ENCODE results near the gene CMC1. TPM values are rescaled to one million over a fixed set of nuclear protein-coding genes. Genes with fewer than 3 reads are reported as not detected.

CMC1 gene
- total RNA-seq, 2 experiments from 2014 or later = 22.4 to 29.0 TPM

- ATAC-seq (no peak), DNase-seq (no peak)
- H3K27me3 Mint-ChIP-seq = no peaks in the 10 kb centered on the region
- H3K4me3 Mint-ChIP-seq = no peak overlapping the region
- H3K9me3 Mint-ChIP-seq = no peaks in the 10 kb centered on the region
- H3K36me3 Mint-ChIP-seq (ENCODE audit: low read depth) = peaks cover 9% of the 10 kb centered on the region
- TF ChIP-seq CTCF (IDR thresholded peaks at IDR 0.05) = no peak
- POLR2A ChIA-PET = interaction anchor here (0.5 kb wide), 1 partner anchor 150 kb away, joined by 4 read pairs; no protein-coding TSS in a partner anchor
- CTCF ChIA-PET = interaction anchor here (1.0 to 4.5 kb wide), 4 partner anchors 9 to 1026 kb away, joined by 3 to 23 read pairs (median 6); no protein-coding TSS in a partner anchor
- intact Hi-C loops (cut with micrococcal nuclease) = no loop called here
- H3K27ac Mint-ChIP-seq = no peak overlapping the region
- H3K4me1 Mint-ChIP-seq (ENCODE audit: low read depth) = peaks cover 16% of the 10 kb centered on the region
Observed at GRCh38 chr3:28337230-28337629, 95.8 kb downstream of the CMC1 start.

DNA sequence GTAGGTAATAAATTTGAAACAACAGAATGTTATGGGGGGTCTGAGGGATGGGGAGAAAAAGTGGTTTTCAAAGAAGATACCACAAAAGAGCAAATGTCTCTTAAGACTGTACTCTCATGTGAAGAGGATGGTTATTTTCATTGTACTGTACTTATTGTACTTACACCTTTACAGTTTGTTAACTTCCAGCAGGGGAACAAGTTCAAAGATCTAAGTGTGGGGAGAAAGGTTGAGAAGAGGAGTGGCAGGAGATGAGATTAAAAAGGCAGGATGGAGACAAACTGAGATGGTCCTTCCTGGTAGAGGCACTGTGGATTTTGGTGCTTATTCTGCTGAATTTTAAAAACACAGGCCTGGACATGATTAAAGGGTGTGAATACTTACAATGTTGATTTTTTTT, 101.7 kb downstream of the CMC1 start:
- no peaks in the 10 kb centered on the region for H3K9me3 Mint-ChIP-seq
- CTCF ChIA-PET = interaction anchor here (0.9 to 1.1 kb wide), 4 partner anchors 11 to 631 kb away, joined by 3 to 7 read pairs (median 4); partner anchors contain the start of gene EOMES
- POLR2A ChIA-PET = no interaction called here
- no peak overlapping the region for H3K4me3 Mint-ChIP-seq
- H3K27ac Mint-ChIP-seq = no peak overlapping the region
- TF ChIP-seq CTCF (IDR thresholded peaks at IDR 0.05) = no peak
- no peak for ATAC-seq
- H3K27me3 Mint-ChIP-seq = no peaks in the 10 kb centered on the region
- peaks cover 47% of the 10 kb centered on the region for H3K4me1 Mint-ChIP-seq (ENCODE audit: low read depth)
- DNase-seq = no peak
- intact Hi-C loops (cut with micrococcal nuclease) = no loop called here
- H3K36me3 Mint-ChIP-seq (ENCODE audit: low read depth) = peaks cover 13% of the 10 kb centered on the region

DNA sequence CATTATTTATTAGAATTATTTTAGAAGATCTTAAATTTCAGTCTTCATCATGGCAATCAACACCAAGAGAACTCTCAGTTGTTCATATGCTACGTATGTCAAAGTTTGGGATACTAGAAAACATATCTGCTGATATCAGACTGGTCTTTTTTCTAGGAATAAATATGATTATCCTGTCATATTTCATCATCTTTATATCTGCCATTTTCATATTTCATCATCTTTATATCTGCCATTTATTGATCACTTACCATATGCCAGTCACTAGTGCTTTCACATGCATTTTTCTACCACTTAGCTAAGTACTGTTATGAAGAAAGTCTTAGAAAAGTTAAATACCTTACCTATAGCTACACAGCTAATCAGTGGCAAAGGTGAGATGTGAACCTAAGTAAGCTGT, 104.3 kb downstream of the CMC1 start:
- Mint-ChIP-seq H3K27me3 (no peaks in the 10 kb centered on the region), H3K9me3 (no peaks in the 10 kb centered on the region), H3K4me1 (ENCODE audit: low read depth) (peaks cover 54% of the 10 kb centered on the region), H3K4me3 (peak overlapping the region; percentile 96), H3K36me3 (ENCODE audit: low read depth) (peaks cover 13% of the 10 kb centered on the region), H3K27ac (peak overlapping the region; percentile 22)
- intact Hi-C loops (cut with micrococcal nuclease) = no loop called here
- no peak for TF ChIP-seq CTCF (IDR thresholded peaks at IDR 0.05)
- ChIA-PET POLR2A (no interaction called here), CTCF (no interaction called here)
- ATAC-seq (no peak), DNase-seq (no peak)

GRCh38 chr3:28347374-28348264, 106.2 kb downstream of the CMC1 start:
- POLR2A ChIA-PET = interaction anchor here (1.2 kb wide), 3 partner anchors 37 to 628 kb away, joined by 3 to 5 read pairs (median 3); no protein-coding TSS in a partner anchor
- H3K27ac Mint-ChIP-seq = peak overlapping the region; percentile 93
- CTCF ChIA-PET = interaction anchor here (1.3 to 2.0 kb wide), 4 partner anchors 8 to 625 kb away, joined by 4 to 12 read pairs (median 6); partner anchors contain the start of gene EOMES
- peak overlapping the region; percentile 96 for H3K4me3 Mint-ChIP-seq
- peaks cover 2% of the 10 kb centered on the region for H3K9me3 Mint-ChIP-seq
- intact Hi-C loops (cut with micrococcal nuclease) = no loop called here
- DNase-seq (peak; percentile 8), ATAC-seq (no peak)
- no peak for TF ChIP-seq CTCF (IDR thresholded peaks at IDR 0.05)
- H3K36me3 Mint-ChIP-seq (ENCODE audit: low read depth) = peaks cover 25% of the 10 kb centered on the region
- no peaks in the 10 kb centered on the region for H3K27me3 Mint-ChIP-seq
- peaks cover 46% of the 10 kb centered on the region for H3K4me1 Mint-ChIP-seq (ENCODE audit: low read depth)

GRCh38 chr3:28348265-28348628, 106.8 kb downstream of the CMC1 start:
- Mint-ChIP-seq H3K27me3 (no peaks in the 10 kb centered on the region), H3K9me3 (peaks cover 2% of the 10 kb centered on the region), H3K36me3 (ENCODE audit: low read depth) (peaks cover 25% of the 10 kb centered on the region), H3K4me1 (ENCODE audit: low read depth) (peaks cover 42% of the 10 kb centered on the region), H3K27ac (peak overlapping the region; percentile 93), H3K4me3 (peak overlapping the region; percentile 96)
- DNase-seq (no peak), ATAC-seq (peak; percentile 77)
- intact Hi-C loops (cut with micrococcal nuclease) = no loop called here
- ChIA-PET POLR2A (interaction anchor here (1.2 to 1.4 kb wide), 4 partner anchors 36 to 635 kb away, joined by 3 to 5 read pairs (median 4); no protein-coding TSS in a partner anchor), CTCF (interaction anchor here (1.3 to 2.0 kb wide), 4 partner anchors 9 to 626 kb away, joined by 4 to 12 read pairs (median 6); partner anchors contain the start of gene EOMES)
- no peak for TF ChIP-seq CTCF (IDR thresholded peaks at IDR 0.05)
